NCI-H446 treated with DMSO at 0.1 percent for 48 hours (cell line): Measurements from ENCODE around the gene SLC35F1.
A peak's percentile ranks its signal among the peaks of the same experiment; 100 is the strongest.
"Not testable (repeated sequence)": the region's sequence is repeated elsewhere in the genome, so short reads cannot be mapped to it uniquely, and the experiment has no call there.

Experiments used
- DNase-seq: peaks from one replicate; lab custom pipeline; 2025; lab: John Stamatoyannopoulos, UW

SLC35F1 gene

DNA sequence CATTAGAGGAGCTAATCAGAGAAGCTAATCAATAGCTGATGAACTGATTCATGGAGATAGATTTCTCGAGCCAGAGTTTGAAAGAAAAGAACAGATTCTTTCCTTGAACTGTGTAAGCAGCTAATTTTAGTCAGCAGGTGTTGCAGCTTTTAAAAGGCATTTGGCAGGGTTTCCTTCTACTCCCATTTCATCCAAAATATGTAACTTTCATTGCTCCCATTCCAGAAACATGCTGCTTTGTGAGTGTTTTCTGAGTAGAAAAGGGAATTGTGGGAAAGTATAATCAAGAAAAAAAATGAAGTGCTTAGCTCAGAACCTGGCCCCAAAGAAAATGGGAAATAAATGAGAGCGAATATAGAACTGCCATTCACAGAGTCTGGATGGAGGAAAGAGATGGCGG lies 20.8 kb downstream of the SLC35F1 start:
- DNase-seq, result no peak

DNA sequence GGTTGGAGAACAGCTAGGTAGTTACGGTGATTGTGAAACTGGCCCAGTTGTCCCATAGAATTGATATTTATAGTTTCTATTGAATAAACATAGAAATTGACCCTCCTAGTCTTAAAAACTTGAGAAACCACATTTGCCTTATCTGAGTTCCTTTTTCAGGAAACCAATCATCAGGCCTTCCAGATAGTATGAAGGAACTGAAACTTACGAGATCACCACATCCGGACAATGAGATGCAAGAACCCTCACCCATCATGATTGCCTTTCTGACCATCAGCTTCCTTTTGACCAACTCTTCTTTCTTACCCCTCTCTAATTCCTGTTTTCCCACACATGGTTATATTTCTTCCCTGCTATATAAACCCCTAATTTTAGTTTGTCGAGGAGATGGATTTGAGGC lies 21.8 kb downstream of the SLC35F1 start:
- no peak for DNase-seq

DNA sequence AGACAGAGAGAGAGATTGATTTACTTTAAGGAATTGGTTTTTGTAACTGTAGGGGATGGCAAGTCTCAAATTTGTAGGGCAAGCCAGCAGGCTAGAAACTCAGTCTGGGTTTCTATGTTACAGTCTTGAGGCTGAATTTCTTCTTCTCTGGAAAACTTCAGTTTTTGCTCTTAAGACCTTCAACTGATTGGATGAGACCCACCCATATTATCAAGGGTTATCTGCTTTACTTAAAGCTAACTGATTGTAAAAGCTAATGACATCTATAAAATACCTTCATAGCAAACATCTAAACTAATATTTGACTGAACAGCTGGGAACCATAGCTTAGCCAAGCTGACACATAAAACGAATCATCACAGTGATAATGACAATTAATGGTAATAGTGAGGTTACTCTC lies 22.4 kb downstream of the SLC35F1 start:
- DNase-seq, result no peak

DNA sequence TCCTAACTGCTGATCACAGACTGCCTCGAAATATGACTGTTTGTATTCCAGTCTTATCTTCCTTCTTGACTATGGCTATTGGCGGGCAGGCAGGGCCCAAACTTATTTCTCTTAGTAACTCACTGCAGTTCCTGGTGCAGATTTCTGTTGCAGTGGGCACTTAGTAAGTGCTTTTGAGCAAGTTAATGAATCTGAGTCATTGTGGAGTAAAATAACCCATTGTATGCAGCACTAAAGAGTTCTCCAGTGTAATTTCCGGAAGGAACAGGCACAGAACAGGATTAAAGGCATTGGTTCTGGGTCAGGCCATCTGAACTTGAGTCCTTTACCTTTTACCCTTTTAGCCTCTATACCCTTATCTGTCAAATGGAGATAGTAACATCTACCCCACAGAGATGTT lies 23.6 kb downstream of the SLC35F1 start:
- no peak for DNase-seq

DNA sequence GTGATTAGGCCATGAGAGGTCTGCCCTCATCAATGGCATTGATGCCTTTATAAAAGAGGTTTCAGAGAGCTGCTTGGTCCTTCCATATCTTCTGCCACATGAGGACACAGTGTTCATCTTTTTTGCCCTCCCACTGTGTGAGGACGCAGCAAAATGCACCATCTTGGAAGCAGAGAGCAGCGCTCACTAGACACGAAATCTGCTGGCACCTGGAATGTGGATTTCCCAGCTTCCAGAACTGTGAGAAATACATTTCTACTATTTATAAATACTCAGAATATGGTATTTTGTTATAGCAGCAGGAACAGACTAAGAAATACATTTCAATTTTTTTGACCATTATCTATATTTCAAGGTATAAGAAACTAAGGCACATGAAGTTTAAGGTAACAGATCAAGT lies 24.9 kb downstream of the SLC35F1 start:
- no peak for DNase-seq

DNA sequence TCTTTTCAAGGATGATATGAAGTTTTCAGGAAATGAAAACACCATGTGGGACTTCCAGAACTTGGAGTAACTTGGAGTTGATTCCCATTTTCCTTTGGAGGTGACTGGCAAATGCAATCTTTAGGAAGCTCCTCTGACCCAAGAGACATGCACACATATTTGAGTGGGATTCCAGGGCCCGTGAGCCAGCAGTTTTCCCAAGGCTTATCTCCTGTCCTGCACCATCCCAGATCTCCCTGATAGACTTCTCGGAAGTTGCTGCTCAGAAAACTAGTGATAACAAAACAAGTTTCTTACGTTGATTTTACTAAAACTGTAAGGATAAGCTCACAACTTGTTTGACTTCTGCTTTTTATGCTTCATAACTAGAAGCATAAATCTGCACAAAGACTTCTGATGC lies 25.6 kb downstream of the SLC35F1 start:
- DNase-seq, result no peak

DNA sequence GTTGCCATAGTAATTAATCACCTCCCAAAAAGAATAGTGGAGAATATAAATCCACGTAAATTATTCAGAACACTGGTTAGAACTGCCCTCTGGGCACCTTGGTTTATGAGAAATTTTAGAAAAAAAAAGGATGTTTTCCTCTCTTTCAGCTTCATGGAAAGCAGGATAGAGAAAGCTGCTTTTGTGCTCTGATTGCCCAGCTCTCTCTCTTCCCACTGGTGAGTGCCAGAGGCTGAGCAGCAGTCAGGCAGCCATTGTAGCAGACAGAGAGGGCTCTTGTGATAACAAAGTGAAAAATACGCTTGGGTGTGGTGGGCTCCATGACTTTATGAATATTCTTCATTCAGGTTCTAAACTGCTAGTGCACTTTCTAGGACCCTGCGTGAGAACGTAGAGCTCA lies 26.4 kb downstream of the SLC35F1 start:
- DNase-seq, result no peak

DNA sequence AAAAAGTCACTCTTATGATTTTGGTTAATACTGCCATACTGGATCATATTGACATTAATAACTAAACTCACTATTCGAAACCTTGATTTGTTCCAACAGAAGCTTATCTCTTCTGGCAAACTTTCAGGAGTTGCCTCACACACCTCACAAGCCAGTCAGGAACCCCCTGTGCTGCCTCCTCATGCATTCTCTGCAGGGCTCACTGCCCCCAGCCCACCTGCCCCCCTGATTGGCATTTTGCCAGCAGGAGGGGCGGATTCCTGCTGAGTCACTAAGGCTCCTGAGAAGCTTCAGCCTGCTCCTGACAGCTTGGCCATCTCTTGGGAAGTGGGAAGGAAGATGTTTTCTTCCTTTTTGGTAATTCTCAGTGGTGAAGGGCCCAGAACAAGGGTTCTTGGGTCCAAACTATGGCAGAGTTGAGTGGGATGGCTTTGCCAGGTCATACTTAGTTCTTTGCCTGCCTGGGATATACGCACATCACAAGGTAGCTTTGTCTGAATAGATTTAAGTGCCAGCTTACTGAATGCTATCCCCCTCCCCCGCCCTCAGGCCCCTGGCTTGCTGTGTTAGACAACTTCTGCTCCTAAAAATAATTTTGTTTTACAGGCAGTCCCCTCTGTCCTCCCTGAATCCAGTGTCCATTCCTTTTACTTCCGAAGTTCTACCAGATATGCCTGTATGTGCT lies 31.4 kb downstream of the SLC35F1 start:
- DNase-seq, result no peak

DNA sequence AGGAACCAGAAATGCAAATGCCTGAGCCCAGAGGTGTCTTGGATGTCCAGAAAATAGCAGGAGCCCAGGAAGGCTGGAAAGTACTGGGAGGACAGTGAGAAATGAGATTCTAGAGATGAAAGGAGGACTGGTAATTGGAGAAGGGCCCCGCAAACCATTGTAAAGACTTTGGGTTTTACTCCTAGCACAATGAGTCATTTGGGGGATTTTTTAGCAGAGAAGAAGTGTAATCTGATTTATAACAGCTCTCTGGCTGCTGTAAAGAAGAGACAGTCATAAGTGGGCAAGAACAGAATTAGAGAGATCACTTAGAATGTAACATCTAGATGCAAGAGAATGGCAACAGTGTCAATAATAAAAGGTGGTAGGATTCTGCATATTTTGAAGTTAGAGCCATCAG lies 40.2 kb downstream of the SLC35F1 start:
- no peak for DNase-seq

DNA sequence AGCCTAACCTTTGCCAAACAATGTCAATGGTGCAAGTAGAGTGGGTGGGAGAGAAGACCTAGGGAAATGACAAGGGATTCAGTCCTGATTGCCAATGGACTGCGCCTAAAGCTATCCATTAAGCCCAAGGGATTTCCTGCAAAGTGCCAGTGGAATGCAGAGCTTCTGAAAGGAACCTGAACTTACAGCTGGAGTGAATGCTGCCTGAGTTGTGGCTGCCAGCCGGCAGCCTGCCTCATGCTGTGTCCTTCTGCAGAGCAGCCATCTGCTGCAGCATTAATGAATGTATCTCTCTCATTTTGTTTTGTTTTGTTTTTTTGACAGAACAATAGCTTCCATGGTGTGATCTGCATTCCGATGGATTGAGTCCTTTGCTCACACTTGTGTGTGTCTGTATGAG lies 44.7 kb downstream of the SLC35F1 start:
- peak; percentile 26 for DNase-seq

DNA sequence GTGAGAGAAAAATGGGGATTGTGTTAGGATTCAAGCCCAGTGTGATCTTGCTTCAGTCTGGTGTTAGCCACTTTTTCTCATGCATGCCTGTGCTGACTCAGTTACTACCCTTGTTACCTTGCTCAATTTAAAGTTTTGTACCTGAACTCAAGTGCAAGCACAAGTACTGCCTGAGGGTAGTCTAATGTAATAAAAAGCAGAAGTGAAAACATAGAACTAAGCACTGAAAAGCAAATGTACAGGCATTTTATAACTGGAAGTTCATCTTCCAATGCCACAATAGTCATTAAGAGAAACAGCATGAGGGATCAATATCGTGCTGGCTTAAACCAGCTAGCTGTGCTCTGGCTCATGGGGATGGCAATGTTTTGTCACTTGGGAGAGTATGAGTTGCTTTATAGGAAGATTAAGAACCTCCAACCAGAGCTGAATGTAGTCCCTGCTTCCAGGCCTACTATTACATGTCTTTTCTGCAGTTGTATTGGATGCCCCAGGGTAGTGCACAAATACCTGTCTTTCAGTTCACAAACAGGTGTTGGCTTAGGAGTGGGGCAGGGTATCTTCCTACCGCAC lies 48.7 kb downstream of the SLC35F1 start:
- DNase-seq, result no peak

DNA sequence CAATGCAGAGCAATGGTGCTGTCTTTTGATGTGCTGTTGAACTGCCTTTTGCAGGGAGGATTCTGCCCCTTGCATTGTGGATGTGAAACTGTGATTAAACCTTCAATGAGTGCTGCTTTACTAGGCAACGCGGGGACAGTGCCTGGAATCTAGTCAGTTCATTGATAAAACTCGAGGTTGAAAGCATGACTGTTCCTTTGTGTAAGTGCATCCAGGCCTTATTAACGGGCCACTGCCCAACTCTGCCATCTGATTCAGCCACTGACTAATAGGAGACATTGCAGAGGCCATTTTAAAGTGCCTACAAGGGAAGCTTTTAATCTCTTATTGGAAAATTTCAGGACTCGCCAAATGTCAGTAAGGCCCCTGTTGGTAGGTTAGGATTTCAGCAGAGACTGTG lies 49.3 kb downstream of the SLC35F1 start:
- no peak for DNase-seq

DNA sequence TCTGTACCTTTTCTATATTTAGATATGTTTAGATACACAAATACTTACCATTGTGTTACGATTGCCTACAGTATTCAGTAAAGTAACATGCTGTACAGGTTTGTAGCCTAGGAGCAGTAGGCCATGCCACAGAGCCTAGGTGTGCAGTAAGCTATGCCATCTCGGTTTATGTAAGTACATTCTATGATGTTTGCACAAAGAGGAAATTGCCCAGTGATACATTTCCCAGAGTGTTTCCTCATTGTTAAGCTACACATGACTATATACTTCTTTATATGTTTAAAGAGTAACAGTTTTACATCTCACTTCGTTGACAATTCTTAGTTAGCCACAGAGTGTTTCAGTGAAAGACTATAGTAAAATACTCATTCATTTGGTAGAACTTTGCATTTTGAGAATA lies 51.5 kb downstream of the SLC35F1 start:
- DNase-seq, result no peak

DNA sequence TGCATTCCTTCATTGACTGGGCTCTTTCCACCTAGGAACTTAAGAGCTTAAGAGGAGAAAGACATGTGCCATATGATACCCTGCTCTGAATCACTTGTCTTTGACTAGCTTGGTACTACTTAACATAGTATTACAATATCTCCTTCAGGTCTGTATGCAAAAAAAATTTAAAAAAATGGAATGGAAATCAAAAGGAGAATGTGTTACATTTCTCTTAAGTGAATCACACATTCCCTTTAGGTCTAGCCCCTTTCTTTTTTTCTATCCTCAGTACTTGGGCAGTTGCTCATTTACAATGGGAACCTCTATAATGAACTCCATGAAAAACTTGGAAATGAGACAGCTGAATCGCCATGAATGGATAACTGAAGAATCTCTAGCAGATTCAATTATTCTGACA lies 53.8 kb downstream of the SLC35F1 start:
- no peak for DNase-seq

DNA sequence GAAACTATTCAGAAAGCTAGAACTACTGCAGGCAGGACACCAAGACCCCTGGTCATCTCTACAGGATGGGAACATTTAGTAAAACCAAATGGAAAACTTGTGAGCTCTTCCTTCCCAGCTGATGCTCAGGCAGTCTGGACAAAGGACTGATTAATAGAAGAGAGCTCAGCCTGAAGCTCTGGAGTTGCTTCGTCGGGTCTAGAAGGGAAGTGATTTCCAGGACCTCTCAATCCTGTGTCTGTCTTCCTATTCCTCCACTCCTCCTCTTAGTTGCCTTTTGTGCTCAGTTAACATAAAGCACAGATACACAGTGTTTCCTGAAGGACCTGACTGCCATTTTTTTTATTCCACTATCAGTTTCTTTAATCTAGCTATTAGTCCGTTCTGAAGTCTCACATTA lies 54.2 kb downstream of the SLC35F1 start:
- no peak for DNase-seq

DNA sequence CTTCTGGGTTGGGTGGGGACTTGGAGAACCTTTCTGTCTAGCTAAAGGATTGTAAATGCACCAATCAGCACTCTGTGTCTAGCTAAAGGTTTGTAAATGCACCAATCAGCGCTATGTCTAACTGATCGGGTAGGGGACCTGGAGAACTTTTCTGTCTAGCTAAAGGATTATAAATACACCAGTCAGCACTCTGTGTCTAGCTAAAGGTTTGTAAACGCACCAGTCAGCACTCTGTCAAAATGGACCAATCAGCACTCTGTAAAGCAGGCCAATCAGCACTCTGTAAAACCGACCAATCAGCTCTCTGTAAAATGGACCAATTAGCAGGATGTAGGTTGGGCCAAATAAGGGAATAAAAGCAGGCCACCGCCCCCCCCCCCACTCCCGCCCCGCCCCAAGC lies 58.7 kb downstream of the SLC35F1 start:
- DNase-seq, result not testable (repeated sequence)

DNA sequence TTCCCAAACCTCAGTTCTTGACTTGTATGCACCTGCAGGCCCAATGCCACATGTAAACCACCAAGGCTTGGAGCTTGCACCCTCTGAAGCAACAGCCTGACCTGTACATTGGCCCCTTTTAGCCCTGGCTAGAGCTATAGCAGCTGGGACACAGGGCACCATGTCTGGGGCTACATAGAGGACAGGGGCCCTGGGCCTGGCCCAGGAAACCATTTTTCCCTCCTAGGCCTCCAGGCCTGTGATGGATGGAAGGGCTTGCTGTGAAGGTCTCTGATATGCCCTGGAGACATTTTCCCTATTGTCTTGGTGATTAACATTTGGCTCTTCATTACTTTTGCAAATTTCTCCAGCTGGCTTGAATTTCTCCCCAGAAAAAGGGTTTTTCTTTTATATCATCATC lies 64.6 kb downstream of the SLC35F1 start:
- no peak for DNase-seq

DNA sequence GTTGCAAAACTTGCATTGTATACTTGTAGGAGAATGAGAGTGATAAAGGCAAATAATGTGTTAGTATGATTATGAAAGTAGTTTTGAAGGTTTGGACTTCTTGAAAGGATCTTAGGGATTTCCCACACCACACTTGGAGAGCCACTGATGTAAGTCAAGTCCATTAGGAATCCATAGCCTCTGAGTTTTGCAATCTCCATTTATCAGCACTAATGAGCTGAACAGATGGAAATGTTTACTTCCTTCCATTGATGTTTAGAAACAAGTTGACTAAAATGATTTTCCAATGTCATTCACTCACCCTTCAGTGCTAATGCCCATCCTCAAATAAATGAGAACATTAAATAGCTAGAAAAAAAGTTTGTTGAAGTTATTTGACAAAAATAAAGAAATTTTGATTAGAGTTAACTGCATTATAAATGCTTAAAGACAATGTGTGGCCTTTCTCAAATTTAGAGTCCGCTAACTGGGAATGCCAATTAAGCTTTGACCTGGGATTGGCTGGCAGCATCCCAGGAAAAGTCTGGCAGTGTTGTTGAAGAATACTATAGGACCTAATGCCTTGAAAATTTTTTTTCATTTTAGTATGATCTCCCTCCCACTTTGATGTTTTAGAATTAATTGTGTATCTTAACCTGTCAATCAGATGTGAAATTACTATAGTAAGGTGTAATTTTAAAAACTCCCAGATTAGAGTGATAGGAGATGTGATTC lies 68.0 kb downstream of the SLC35F1 start:
- peak; percentile 5 for DNase-seq

DNA sequence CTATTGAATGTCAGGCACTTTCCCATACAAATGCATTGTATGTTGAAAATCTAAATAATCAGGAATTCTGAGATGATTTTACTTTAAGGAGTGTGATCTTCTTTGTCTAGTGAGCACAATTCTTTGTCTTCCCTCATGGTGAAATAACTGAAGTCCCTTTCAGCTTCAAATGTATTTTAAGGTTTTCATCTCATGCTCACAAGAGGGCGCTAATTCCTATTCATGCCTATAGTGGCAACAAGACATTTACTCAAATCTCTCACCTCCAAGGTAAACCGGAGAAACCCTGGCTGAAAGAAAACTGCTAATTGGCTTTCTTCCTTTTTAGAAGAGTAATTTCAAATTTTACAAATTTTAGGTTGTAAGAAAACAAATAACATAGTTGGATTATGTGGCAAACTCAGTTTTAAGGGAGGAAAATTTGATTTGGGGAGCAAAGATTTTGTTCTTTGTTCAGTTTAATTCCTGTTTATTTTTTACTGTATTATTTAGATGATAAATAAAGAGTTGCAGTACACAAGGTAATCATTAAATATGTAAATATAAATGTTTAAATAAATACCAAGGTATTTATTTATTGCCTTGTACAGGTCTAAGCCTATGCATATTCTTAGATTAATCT lies 69.1 kb downstream of the SLC35F1 start:
- peak; percentile 17 for DNase-seq

DNA sequence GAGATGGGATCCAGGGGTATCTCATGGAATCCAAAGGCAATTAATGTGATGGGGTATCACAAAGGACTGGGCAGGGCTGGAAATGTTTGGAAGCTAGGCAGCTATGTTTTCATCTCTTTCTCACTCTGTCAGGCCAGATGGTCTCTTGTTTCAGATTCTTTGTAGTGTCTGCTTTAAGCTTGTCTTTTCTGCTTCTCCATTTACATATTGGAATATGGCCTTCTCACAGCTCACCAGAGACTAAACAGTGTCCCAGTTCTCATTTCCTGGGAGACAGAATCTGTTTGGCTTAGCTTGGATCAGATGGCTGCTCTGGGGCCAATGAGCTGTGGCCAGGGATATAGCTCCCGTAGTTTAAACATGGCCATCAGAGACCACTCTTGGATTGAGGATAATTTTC lies 78.9 kb downstream of the SLC35F1 start:
- peak; percentile 15 for DNase-seq

DNA sequence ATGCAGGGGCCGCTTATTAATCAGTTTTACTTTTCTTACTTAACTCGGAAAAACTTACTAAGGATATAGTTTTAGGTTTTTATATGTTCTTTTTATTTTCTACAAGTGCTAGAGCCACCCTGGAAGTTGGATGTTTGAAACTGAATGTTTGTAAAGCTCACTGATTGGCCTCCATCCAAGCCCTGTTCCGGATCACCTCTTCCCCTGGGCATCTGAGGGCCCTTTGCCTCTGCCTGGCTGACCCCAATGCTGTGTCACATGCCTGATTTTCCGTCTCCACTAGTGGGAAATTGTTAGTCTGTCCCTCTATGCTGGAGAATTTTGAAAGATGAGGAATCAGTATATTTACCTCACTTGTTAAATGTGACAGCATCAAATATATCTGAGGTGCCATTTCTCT lies 79.3 kb downstream of the SLC35F1 start:
- DNase-seq, result no peak

DNA sequence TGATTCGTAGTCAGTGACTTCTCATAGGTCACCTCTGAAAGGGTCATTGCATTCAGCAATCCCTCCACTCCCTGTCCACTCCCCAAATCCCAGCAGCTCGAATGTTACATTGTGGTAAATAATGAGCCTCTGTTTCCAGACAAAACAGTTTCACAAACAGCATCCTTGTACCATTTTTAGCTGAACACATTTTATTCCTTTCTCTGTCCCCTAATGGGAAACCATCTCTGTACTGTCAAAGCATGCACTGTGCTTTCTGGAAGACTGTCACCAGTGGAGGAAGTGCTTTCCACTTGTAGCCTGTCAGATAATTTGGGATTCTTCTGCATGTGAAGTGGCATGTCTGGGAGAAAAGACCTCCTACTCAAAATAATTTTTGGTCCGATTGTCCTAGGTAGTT lies 82.0 kb downstream of the SLC35F1 start:
- DNase-seq, result no peak

DNA sequence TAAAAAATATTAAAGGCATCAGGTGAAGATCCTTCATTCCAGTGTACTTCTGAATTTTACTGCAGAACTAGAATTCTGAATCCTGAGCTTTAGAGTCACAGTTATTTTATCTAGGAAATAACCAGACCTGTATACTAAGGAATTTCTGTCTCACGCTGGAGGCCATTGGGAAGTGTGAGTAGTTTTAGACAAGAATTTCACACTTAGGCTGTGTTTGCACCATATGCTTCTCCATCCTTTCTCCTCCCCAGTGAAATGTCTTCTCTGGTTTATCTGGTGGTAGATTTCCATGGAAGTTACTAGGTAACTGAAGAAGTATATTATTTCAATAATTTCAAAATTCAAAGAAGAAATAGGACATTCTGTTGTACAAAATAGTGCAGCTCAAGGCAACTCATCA lies 83.1 kb downstream of the SLC35F1 start:
- DNase-seq, result no peak
